ENCODE results near the gene RAB3GAP2.

Gene RAB3GAP2

DNA sequence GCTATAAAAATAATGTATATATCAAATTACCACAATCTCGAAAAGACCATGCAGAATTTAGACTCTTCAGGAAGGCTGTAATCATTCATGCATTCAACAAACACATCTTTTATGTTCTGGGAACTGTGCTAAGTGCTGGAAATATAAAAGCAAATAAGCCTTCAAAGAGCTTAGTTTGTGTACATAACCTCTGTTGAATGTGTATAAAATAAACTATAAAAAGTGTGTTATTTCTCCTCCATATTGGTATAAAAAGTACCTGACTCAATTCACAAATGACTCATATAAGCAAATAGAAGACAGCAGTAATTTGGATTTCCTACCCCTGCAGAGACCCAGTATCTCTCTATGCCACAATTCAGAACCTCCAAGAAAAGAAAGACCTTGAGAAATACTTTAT, 36.8 kb downstream of the RAB3GAP2 start:
- no peak overlapping the region for H2AFZ ChIP-seq
- H3K4me2 ChIP-seq (ENCODE audit: low read length): no peak overlapping the region
- H3K4me3 ChIP-seq (ENCODE audit: low read depth, low read length): no peak overlapping the region
- TF ChIP-seq, protein P1, sequence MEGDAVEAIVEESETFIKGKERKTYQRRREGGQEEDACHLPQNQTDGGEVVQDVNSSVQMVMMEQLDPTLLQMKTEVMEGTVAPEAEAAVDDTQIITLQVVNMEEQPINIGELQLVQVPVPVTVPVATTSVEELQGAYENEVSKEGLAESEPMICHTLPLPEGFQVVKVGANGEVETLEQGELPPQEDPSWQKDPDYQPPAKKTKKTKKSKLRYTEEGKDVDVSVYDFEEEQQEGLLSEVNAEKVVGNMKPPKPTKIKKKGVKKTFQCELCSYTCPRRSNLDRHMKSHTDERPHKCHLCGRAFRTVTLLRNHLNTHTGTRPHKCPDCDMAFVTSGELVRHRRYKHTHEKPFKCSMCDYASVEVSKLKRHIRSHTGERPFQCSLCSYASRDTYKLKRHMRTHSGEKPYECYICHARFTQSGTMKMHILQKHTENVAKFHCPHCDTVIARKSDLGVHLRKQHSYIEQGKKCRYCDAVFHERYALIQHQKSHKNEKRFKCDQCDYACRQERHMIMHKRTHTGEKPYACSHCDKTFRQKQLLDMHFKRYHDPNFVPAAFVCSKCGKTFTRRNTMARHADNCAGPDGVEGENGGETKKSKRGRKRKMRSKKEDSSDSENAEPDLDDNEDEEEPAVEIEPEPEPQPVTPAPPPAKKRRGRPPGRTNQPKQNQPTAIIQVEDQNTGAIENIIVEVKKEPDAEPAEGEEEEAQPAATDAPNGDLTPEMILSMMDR (IDR thresholded peaks at IDR 0.05): no peak
- H3K9ac ChIP-seq: no peak overlapping the region
- no peaks in the 10 kb centered on the region for H3K36me3 ChIP-seq (ENCODE audit: control insufficient read depth, insufficient read depth, low read length)
- H3K27ac ChIP-seq: no peak overlapping the region
- no peaks in the 10 kb centered on the region for H3K9me3 ChIP-seq (ENCODE audit: control insufficient read depth, low read length)
- no peaks in the 10 kb centered on the region for H3K27me3 ChIP-seq (ENCODE audit: control insufficient read depth, insufficient read depth, low read length)
- no peaks in the 10 kb centered on the region for H3K4me1 ChIP-seq
- H3K79me2 ChIP-seq: peaks cover 13% of the 10 kb centered on the region

GRCh38 chr1:220233927-220234326, 38.3 kb downstream of the RAB3GAP2 start:
- no peak overlapping the region for H3K27ac ChIP-seq

GRCh38 chr1:220229771-220230170, 42.5 kb downstream of the RAB3GAP2 start:
- no peak overlapping the region for H3K9ac ChIP-seq
- TF ChIP-seq, protein P1 (IDR thresholded peaks at IDR 0.05): no peak
- H3K9me3 ChIP-seq (ENCODE audit: control insufficient read depth, low read length): no peaks in the 10 kb centered on the region

More at GRCh38 chr1:220233927-220234326, 38.3 kb downstream of the RAB3GAP2 start:
- Histone ChIP-seq H3K4me3 (ENCODE audit: low read depth, low read length) (no peak overlapping the region), H3K79me2 (peaks cover 14% of the 10 kb centered on the region), H3K9ac (no peak overlapping the region), H3K4me2 (ENCODE audit: low read length) (no peak overlapping the region), H3K36me3 (ENCODE audit: control insufficient read depth, insufficient read depth, low read length) (no peaks in the 10 kb centered on the region), H3K27me3 (ENCODE audit: control insufficient read depth, insufficient read depth, low read length) (no peaks in the 10 kb centered on the region), H3K9me3 (ENCODE audit: control insufficient read depth, low read length) (no peaks in the 10 kb centered on the region), H3K4me1 (no peaks in the 10 kb centered on the region), H2AFZ (no peak overlapping the region)
- TF ChIP-seq, protein P1 (IDR thresholded peaks at IDR 0.05): no peak

DNA sequence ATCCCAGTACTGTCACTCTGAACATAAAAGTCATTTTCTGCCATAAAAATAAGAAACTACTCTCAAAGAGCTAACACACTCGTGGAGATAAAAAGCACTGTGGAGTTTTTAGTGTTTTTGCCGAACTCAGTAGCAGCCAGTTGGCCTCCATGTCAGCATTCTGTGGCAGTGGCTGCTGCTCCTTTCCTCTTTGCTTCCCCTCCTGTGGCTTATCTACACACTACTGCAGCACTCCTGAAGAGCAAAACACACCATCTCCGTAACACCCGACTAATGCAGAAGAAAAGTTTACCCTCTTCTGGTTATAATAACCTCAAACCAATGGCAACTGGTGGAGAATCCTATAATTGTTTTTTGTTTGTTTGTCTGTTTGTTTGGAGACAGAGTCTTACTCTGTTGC, 44.9 kb downstream of the RAB3GAP2 start:
- Histone ChIP-seq H3K4me1 (peaks cover 2% of the 10 kb centered on the region), H3K27me3 (ENCODE audit: control insufficient read depth, insufficient read depth, low read length) (no peaks in the 10 kb centered on the region), H3K9ac (no peak overlapping the region), H3K36me3 (ENCODE audit: control insufficient read depth, insufficient read depth, low read length) (no peaks in the 10 kb centered on the region), H3K4me3 (ENCODE audit: low read depth, low read length) (no peak overlapping the region), H3K27ac (no peak overlapping the region), H3K4me2 (ENCODE audit: low read length) (no peak overlapping the region), H2AFZ (no peak overlapping the region), H3K79me2 (peaks cover 2% of the 10 kb centered on the region), H3K9me3 (ENCODE audit: control insufficient read depth, low read length) (no peaks in the 10 kb centered on the region)
- TF ChIP-seq, protein P1 (IDR thresholded peaks at IDR 0.05): no peak

More at GRCh38 chr1:220229771-220230170, 42.5 kb downstream of the RAB3GAP2 start:
- Histone ChIP-seq H3K36me3 (ENCODE audit: control insufficient read depth, insufficient read depth, low read length) (no peaks in the 10 kb centered on the region), H3K27me3 (ENCODE audit: control insufficient read depth, insufficient read depth, low read length) (no peaks in the 10 kb centered on the region), H3K4me1 (peaks cover 2% of the 10 kb centered on the region), H3K79me2 (peaks cover 7% of the 10 kb centered on the region), H3K27ac (no peak overlapping the region), H2AFZ (no peak overlapping the region), H3K4me3 (ENCODE audit: low read depth, low read length) (no peak overlapping the region), H3K4me2 (ENCODE audit: low read length) (no peak overlapping the region)

DNA sequence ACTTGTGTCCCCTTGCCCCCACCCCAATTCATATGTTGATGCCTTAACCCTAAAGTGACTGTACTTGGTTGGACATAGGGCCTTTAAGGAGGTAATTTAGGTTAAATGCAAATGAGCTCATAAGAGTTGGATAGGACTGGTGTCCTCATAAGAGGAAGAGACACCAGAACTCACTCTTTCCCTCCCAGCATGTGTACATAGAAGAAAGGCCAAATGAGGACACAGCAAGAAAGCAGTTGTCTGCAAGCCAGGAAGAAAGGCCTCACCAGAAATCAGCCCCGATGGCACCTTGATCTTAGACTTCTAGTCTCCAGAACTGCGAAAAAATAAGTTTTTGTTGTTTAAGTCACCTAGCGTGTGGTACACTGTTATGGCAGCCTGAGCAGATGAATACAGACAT, 45.5 kb downstream of the RAB3GAP2 start:
- Histone ChIP-seq H3K4me2 (ENCODE audit: low read length) (no peak overlapping the region), H3K27ac (no peak overlapping the region), H3K4me3 (ENCODE audit: low read depth, low read length) (no peak overlapping the region), H3K36me3 (ENCODE audit: control insufficient read depth, insufficient read depth, low read length) (no peaks in the 10 kb centered on the region), H3K79me2 (peaks cover 2% of the 10 kb centered on the region), H2AFZ (no peak overlapping the region), H3K4me1 (peaks cover 2% of the 10 kb centered on the region), H3K27me3 (ENCODE audit: control insufficient read depth, insufficient read depth, low read length) (no peaks in the 10 kb centered on the region), H3K9ac (no peak overlapping the region), H3K9me3 (ENCODE audit: control insufficient read depth, low read length) (no peaks in the 10 kb centered on the region)
- TF ChIP-seq, protein P1 (IDR thresholded peaks at IDR 0.05): no peak

All from parathyroid adenoma (tissue), 2 donors.